Caco-2 (cell line): ENCODE measurements around the gene SVOPL. TPM values are rescaled to one million over a fixed set of nuclear protein-coding genes. Genes with fewer than 3 reads are reported as not detected.

Experiments used
- BruUV-seq: library from RNA; stranded (reverse); fragments of 400-500 nt; replicated peaks from 2 replicates; lab custom pipeline; 2021; lab: Mats Ljungman, UMichigan
- CTCF ChIA-PET: fragments of 300-600 bp; sonication (Branson Sonifier 250); formaldehyde crosslinking; loops from one replicate; lab custom pipeline; 2022; ENCODE audit warnings: antibody characterized with exemption; lab: Charles Lee
- POLR2A ChIA-PET: fragments of 300-600 bp; sonication (Branson Sonifier 250); formaldehyde crosslinking; loops from one replicate; lab custom pipeline; 2022; ENCODE audit warnings: antibody characterized with exemption; lab: Charles Lee
- DNase-seq, 2 experiments: peaks; one replicate each; pipeline versions ENCODE4 v3.0.0 to v3.0.0-alpha.2; 2020 to 2022
- H3K27me3 ChIP-seq: replicated peaks from 2 replicates; pipeline ENCODE4 v1.6.0; 2011; ENCODE audit warnings: low read length; ENCODE audit not compliant: control insufficient read depth, insufficient read depth
- H3K36me3 ChIP-seq: 2 replicates; pipeline ENCODE4 v1.5.1; 2011; ENCODE audit warnings: low read length; ENCODE audit not compliant: control insufficient read depth, insufficient read depth
- H3K4me1 ChIP-seq: fragments of 250-450 bp; sonication (Bioruptor Pico); 2 replicates; pipeline ENCODE4 v1.5.1; 2020; ENCODE audit warnings: mild to moderate bottlenecking
- H3K4me3 ChIP-seq: 2 replicates; pipeline ENCODE4 v1.5.1; 2011; ENCODE audit warnings: low read depth, mild to moderate bottlenecking, control low read depth, low read length
- H3K9me3 ChIP-seq: fragments of 250-450 bp; sonication (Bioruptor Pico); 2 replicates; pipeline ENCODE4 v1.5.1; 2020; ENCODE audit warnings: mild to moderate bottlenecking, moderate library complexity
- H3K27ac Mint-ChIP-seq: one replicate; pipeline ENCODE4 v1.8.0; 2022; ENCODE audit warnings: mixed read lengths; ENCODE audit not compliant: unreplicated experiment
- H3K27me3 Mint-ChIP-seq: one replicate; pipeline ENCODE4 v1.8.0; 2022; ENCODE audit warnings: mixed read lengths; ENCODE audit not compliant: insufficient read depth, unreplicated experiment
- H3K36me3 Mint-ChIP-seq: one replicate; pipeline ENCODE4 v1.8.0; 2022; ENCODE audit warnings: mild to moderate bottlenecking, mixed read lengths; ENCODE audit not compliant: insufficient read depth, unreplicated experiment
- H3K4me1 Mint-ChIP-seq: one replicate; pipeline ENCODE4 v1.8.0; 2022; ENCODE audit warnings: low read depth, mixed read lengths; ENCODE audit not compliant: unreplicated experiment
- H3K4me3 Mint-ChIP-seq: one replicate; pipeline ENCODE4 v1.8.0; 2022; ENCODE audit warnings: mild to moderate bottlenecking, moderate library complexity, mixed read lengths; ENCODE audit not compliant: unreplicated experiment
- H3K9me3 Mint-ChIP-seq: one replicate; pipeline ENCODE4 v1.8.0; 2022; ENCODE audit warnings: mixed read lengths; ENCODE audit not compliant: unreplicated experiment
- CTCF ChIP-seq, 2 experiments: fragments of 200-600 bp in 1 of 2; IDR thresholded peaks; 1 replicate in 1 of 2; 2 replicates in 1 of 2; pipeline versions ENCODE4 v1.5.1 to v1.8.0; 2011 to 2022; ENCODE audit warnings: antibody characterized with exemption in 1 of 2, control low read depth in 1 of 2, inconsistent platforms in 1 of 2, low read depth in 1 of 2, low read length in 1 of 2, mild to moderate bottlenecking in 1 of 2, moderate library complexity in 1 of 2; ENCODE audit not compliant: insufficient read depth in 1 of 2, severe bottlenecking in 1 of 2, unreplicated experiment in 1 of 2
- intact Hi-C: fragments of 100-400 bp; cut with micrococcal nuclease; formaldehyde crosslinking; loops from one replicate; pipeline ENCODE4 v1.10.0; 2022; ENCODE audit not compliant: unreplicated experiment
- total RNA-seq: library from RNA; stranded (reverse); gene quantifications from 2 replicates; pipeline ENCODE4 v1.2.3, GENCODE V29; 2022

SVOPL gene
- total RNA-seq, 1 experiment from 2014 or later, result 0.27 TPM

GRCh38 chr7:138630059-138630610 is 71.0 kb downstream of the SVOPL start:
- CTCF ChIA-PET, result no interaction called here
- no TSS peak for BruUV-seq
- no peaks in the 10 kb centered on the region for H3K27me3 Mint-ChIP-seq

DNA sequence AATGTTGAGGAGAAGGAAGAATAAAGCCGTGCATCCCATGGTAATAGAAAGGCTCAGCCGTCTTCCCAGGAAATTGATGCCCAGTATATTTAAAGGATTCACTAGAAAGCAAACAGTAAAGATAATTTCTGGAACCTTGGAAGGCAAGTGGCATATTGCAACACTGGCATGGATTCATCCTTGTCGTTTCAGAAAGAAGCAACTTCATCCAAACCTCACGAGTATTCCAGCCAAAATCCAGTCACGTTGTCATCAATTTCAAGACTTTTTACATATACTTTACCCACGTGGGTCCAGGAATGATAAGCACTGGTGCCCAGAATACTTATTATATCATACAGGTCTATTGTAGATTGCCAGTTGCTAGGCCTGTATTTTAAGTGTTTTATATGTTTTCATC is 73.8 kb downstream of the SVOPL start:
- POLR2A ChIA-PET, result no interaction called here
- CTCF ChIA-PET, result no interaction called here
- no TSS peak for BruUV-seq
- Mint-ChIP-seq H3K36me3 (no peaks in the 10 kb centered on the region), H3K27me3 (no peaks in the 10 kb centered on the region), H3K27ac (no peak overlapping the region), H3K9me3 (no peaks in the 10 kb centered on the region), H3K4me3 (no peak overlapping the region), H3K4me1 (no peaks in the 10 kb centered on the region)
- no peak for TF ChIP-seq CTCF (IDR thresholded peaks at IDR 0.05; ENCODE audit: insufficient read depth in 1 of 2, low read depth in 1 of 2, low read length in 1 of 2, severe bottlenecking in 1 of 2, unreplicated experiment in 1 of 2)
- H3K27me3 ChIP-seq, result no peaks in the 10 kb centered on the region
- no peak overlapping the region for H3K4me3 ChIP-seq
- DNase-seq, result no peak
- H3K36me3 ChIP-seq, result no peaks in the 10 kb centered on the region
- H3K9me3 ChIP-seq, result no peaks in the 10 kb centered on the region
- intact Hi-C loops, result no loop called here
- H3K4me1 ChIP-seq, result no peaks in the 10 kb centered on the region

More at GRCh38 chr7:138630059-138630610, 71.0 kb downstream of the SVOPL start:
- H3K9me3 ChIP-seq, result no peaks in the 10 kb centered on the region
- no peak overlapping the region for H3K27ac Mint-ChIP-seq
- no peak overlapping the region for H3K4me3 ChIP-seq
- H3K27me3 ChIP-seq, result no peaks in the 10 kb centered on the region
- no peaks in the 10 kb centered on the region for H3K4me1 Mint-ChIP-seq
- no peak overlapping the region for H3K4me3 Mint-ChIP-seq
- no peak for TF ChIP-seq CTCF (IDR thresholded peaks at IDR 0.05; ENCODE audit: insufficient read depth in 1 of 2, low read depth in 1 of 2, low read length in 1 of 2, severe bottlenecking in 1 of 2, unreplicated experiment in 1 of 2)
- POLR2A ChIA-PET, result no interaction called here
- intact Hi-C loops, result no loop called here
- H3K36me3 Mint-ChIP-seq, result no peaks in the 10 kb centered on the region
- DNase-seq, result no peak
- no peaks in the 10 kb centered on the region for H3K36me3 ChIP-seq
- H3K9me3 Mint-ChIP-seq, result no peaks in the 10 kb centered on the region
- H3K4me1 ChIP-seq, result no peaks in the 10 kb centered on the region

DNA sequence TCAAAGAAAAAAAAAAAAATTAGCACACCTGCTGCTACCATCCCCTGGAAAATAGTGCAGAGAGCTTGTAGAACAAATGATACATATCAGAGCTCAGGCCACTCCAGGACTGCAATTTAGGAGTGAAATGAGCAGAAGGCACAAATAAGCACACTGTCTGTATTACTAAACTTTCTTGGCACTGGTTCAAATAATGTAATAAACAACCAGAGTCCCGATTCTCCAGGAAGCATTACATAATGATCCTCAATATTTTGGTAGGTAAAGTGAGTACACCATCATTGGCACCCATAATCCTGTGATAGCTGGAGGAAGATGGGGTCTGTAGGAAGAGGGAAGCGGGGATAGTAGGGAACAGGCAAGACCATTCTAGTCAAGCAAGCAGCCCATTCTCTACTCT is 74.3 kb downstream of the SVOPL start:
- intact Hi-C loops, result no loop called here
- Histone ChIP-seq H3K36me3 (no peaks in the 10 kb centered on the region), H3K9me3 (no peaks in the 10 kb centered on the region), H3K4me1 (no peaks in the 10 kb centered on the region), H3K4me3 (no peak overlapping the region), H3K27me3 (no peaks in the 10 kb centered on the region)
- BruUV-seq, result no TSS peak
- ChIA-PET POLR2A (no interaction called here), CTCF (no interaction called here)
- H3K9me3 Mint-ChIP-seq, result no peaks in the 10 kb centered on the region
- no peaks in the 10 kb centered on the region for H3K36me3 Mint-ChIP-seq
- H3K27ac Mint-ChIP-seq, result no peak overlapping the region
- no peak overlapping the region for H3K4me3 Mint-ChIP-seq
- H3K4me1 Mint-ChIP-seq, result no peaks in the 10 kb centered on the region
- H3K27me3 Mint-ChIP-seq, result no peaks in the 10 kb centered on the region
- DNase-seq, result no peak
- no peak for TF ChIP-seq CTCF (IDR thresholded peaks at IDR 0.05; ENCODE audit: insufficient read depth in 1 of 2, low read depth in 1 of 2, low read length in 1 of 2, severe bottlenecking in 1 of 2, unreplicated experiment in 1 of 2)
